Type B pancreatic cell (in vitro differentiated cells): Measurements from ENCODE around the gene RPLP1. TPM values are rescaled to one million over a fixed set of nuclear protein-coding genes. Genes with fewer than 3 reads are reported as not detected.

ENCODE experiments used
- DNase-seq: peaks from one replicate; pipeline ENCODE4 v3.0.0; 2021; ENCODE audit warnings: mixed read lengths; ENCODE audit not compliant: unreplicated experiment; ENCODE audit errors: extremely low spot score
- H3K27ac Mint-ChIP-seq: 2 replicates; pipeline ENCODE4 v1.8.0; 2021; ENCODE audit warnings: mild to moderate bottlenecking, mixed read lengths
- H3K27me3 Mint-ChIP-seq: 2 replicates; pipeline ENCODE4 v1.8.0; 2021; ENCODE audit warnings: mixed read lengths
- H3K36me3 Mint-ChIP-seq: 2 replicates; pipeline ENCODE4 v1.8.0; 2021; ENCODE audit warnings: mixed read lengths
- H3K4me1 Mint-ChIP-seq: one replicate; pipeline ENCODE4 v1.8.0; 2021; ENCODE audit warnings: mixed read lengths; ENCODE audit not compliant: unreplicated experiment
- H3K4me3 Mint-ChIP-seq: 2 replicates; pipeline ENCODE4 v1.8.0; 2021; ENCODE audit warnings: mild to moderate bottlenecking, mixed read lengths
- H3K9me3 Mint-ChIP-seq: 2 replicates; pipeline ENCODE4 v1.8.0; 2021; ENCODE audit warnings: mixed read lengths
- total RNA-seq: library from RNA; stranded (reverse); gene quantifications from 2 replicates; pipeline ENCODE4 v1.2.1, GENCODE V29; 2021; ENCODE audit warnings: low replicate concordance
- TF ChIP-seq, protein P1 (sequence below): fragments of 200-600 bp; sonication (generic); conservative IDR thresholded peaks from 2 replicates; pipeline ENCODE4 v1.5.0; 2021; ENCODE audit warnings: antibody characterized with exemption, mild to moderate bottlenecking

Gene RPLP1
- total RNA-seq, 1 donor from 2014 or later: 1,694 TPM

DNA sequence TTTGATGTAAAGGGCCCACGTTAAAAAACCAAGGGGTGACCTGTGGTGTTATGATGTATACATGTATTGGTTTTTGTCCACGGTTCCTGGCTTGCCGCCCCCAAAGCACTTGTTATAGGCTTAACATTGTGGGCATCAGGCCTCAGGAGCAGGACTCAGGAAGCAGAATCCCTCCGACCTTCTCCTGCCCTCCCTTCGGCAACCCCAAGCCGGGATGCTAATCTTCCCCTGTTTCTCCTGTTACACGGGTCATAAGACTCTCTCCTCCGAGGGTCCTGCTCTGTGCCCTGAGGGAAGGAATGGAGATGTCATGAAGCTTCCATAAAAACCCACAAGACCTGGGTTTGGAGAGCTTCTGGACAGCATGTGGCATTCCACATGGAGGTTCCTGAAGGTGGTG, 48.8 kb downstream of the RPLP1 start:
- Mint-ChIP-seq H3K4me1 (peaks cover 47% of the 10 kb centered on the region), H3K27ac (no peak overlapping the region), H3K4me3 (no peak overlapping the region), H3K9me3 (no peaks in the 10 kb centered on the region), H3K36me3 (no peaks in the 10 kb centered on the region), H3K27me3 (peaks cover 3% of the 10 kb centered on the region)
- DNase-seq: no peak
- TF ChIP-seq, protein P1, sequence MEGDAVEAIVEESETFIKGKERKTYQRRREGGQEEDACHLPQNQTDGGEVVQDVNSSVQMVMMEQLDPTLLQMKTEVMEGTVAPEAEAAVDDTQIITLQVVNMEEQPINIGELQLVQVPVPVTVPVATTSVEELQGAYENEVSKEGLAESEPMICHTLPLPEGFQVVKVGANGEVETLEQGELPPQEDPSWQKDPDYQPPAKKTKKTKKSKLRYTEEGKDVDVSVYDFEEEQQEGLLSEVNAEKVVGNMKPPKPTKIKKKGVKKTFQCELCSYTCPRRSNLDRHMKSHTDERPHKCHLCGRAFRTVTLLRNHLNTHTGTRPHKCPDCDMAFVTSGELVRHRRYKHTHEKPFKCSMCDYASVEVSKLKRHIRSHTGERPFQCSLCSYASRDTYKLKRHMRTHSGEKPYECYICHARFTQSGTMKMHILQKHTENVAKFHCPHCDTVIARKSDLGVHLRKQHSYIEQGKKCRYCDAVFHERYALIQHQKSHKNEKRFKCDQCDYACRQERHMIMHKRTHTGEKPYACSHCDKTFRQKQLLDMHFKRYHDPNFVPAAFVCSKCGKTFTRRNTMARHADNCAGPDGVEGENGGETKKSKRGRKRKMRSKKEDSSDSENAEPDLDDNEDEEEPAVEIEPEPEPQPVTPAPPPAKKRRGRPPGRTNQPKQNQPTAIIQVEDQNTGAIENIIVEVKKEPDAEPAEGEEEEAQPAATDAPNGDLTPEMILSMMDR: no peak

DNA sequence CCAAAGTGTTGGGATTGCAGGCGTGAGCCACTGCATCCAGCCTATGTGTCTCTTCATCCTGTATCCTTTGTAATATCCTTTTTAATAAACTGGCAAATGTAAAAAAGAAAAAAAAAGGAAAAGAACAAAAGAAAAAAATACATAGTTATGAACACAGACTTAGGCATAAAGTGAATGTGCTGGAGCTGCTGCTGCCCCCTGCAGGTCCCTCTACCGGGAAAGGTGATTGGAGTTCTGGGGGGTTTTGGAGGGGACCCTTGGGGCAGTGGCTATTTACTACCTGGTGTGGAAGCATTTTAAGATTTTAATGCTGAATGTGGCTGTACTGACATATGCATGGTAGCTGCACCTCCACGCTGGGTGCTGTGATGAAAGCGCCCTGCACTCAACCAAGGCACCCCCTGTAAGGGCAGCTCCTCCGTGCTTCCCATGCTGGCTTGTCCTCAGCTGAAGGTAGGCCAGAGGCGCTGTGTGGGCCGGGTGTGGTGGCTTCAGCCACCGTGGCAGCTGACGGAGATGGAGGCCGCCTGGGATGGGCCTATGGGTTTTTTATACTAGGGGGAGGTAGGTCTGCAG, 49.9 kb downstream of the RPLP1 start:
- TF ChIP-seq, protein P1: peak; percentile 32
- Mint-ChIP-seq H3K4me3 (no peak overlapping the region), H3K9me3 (no peaks in the 10 kb centered on the region), H3K4me1 (peaks cover 42% of the 10 kb centered on the region), H3K27ac (no peak overlapping the region), H3K27me3 (peaks cover 3% of the 10 kb centered on the region), H3K36me3 (no peaks in the 10 kb centered on the region)
- peak; percentile 62 for DNase-seq

DNA sequence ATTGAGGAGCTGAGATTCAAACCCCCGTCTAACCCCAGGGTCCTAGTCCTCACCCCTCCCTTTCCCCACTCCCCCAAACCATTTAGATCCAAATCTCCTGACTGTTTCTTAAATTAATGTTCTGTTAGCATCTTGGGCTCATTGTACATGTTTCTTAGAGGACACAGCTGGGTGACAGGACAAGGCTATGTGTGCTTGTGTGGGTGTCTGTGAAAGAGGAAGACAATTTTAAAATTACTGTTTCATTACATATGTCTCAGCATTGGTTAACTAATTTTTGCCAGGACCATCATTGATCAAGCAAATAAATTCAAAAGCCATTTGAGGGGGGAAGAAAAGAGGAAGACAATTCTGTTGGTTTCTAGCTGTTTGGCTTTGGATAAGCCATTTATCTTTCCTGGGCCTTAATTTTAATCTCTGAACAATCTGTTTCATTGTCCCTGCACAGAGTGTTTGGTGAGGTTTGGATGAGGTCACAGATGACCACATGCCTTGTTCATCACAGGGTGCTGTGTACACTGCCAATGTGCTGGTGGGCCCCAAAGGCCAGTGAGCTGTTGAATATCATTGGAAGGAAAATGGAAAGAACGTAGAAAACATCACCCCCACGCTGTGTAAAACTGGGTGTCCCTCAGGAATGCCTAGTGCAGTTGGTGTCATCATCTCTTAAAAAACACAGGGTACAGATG, 51.9 kb downstream of the RPLP1 start:
- H3K9me3 Mint-ChIP-seq: no peaks in the 10 kb centered on the region
- DNase-seq: peak; percentile 11
- peaks cover 29% of the 10 kb centered on the region for H3K4me1 Mint-ChIP-seq
- TF ChIP-seq, protein P1: no peak
- H3K36me3 Mint-ChIP-seq: no peaks in the 10 kb centered on the region
- no peak overlapping the region for H3K27ac Mint-ChIP-seq
- H3K27me3 Mint-ChIP-seq: peaks cover 3% of the 10 kb centered on the region
- no peak overlapping the region for H3K4me3 Mint-ChIP-seq

Other genes starting within 250 kb of the RPLP1 start
- 7.8 and 22.3 TPM in 2 replicates for gene PAQR5, start 153.9 kb upstream of the RPLP1 start, total RNA-seq
- 31.8 and 48.1 TPM in 2 replicates for gene KIF23, start 38.5 kb upstream of the RPLP1 start, total RNA-seq